Common myeloid progenitor, CD34-positive (primary cell): Measurements from ENCODE around the gene FAM181A.

Experiments
- CTCF ChIA-PET: fragments of 350-600 bp; sonication (Branson Sonifier 250); formaldehyde crosslinking; loops from one replicate; lab custom pipeline; 2021; ENCODE audit warnings: antibody characterized with exemption; lab: Charles Lee
- POLR2A ChIA-PET: fragments of 350-600 bp; sonication (Branson Sonifier 250); formaldehyde crosslinking; loops from one replicate; lab custom pipeline; 2021; ENCODE audit warnings: antibody characterized with exemption; lab: Charles Lee
- DNase-seq, 3 donors: peaks; one replicate each; pipeline versions ENCODE4 v3.0.0 to v3.0.0-alpha.2; 2013
- H3K27ac ChIP-seq, 2 experiments: 1 replicate in 1 of 2; 2 replicates in 1 of 2; pipeline ENCODE4 v1.7.0; 2013; ENCODE audit warnings: inconsistent platforms in 2 of 2, low read length in 2 of 2, mild to moderate bottlenecking in 2 of 2, low read depth in 1 of 2, moderate library complexity in 1 of 2; ENCODE audit not compliant: severe bottlenecking in 2 of 2, insufficient read depth in 1 of 2, poor library complexity in 1 of 2
- H3K27me3 ChIP-seq, 5 experiments: replicated peaks in 2 of 5; 1 replicate in 3 of 5; 2 replicates in 2 of 5; pipeline versions ENCODE4 v1.6.1 to v1.7.0; 2013; ENCODE audit warnings: low read length in 4 of 5, mild to moderate bottlenecking in 2 of 5, moderate library complexity in 2 of 5, inconsistent platforms in 1 of 5; ENCODE audit not compliant: insufficient read depth in 5 of 5, control insufficient read depth in 4 of 5
- H3K36me3 ChIP-seq, 4 experiments: 1 replicate in 2 of 4; 2 replicates in 2 of 4; pipeline versions ENCODE4 v1.6.1 to v1.7.0; 2013; ENCODE audit warnings: low read length in 3 of 4, control low read depth in 1 of 4, mild to moderate bottlenecking in 1 of 4; ENCODE audit not compliant: control insufficient read depth in 4 of 4, insufficient read depth in 4 of 4
- H3K4me1 ChIP-seq, 4 experiments: 1 replicate in 3 of 4; 2 replicates in 1 of 4; pipeline versions ENCODE4 v1.6.1 to v1.7.1; 2013; ENCODE audit warnings: low read length in 3 of 4, mild to moderate bottlenecking in 3 of 4, control low read depth in 1 of 4, inconsistent platforms in 1 of 4, moderate library complexity in 1 of 4; ENCODE audit not compliant: control insufficient read depth in 4 of 4, insufficient read depth in 4 of 4; ENCODE audit errors: control extremely low read depth in 1 of 4
- H3K4me3 ChIP-seq, 7 experiments: 1 replicate in 4 of 7; 2 replicates in 3 of 7; pipeline versions ENCODE4 v1.5.1 to v1.7.0; 2013; ENCODE audit warnings: mild to moderate bottlenecking in 7 of 7, low read length in 6 of 7, moderate library complexity in 6 of 7, inconsistent platforms in 2 of 7, low read depth in 2 of 7, control low read depth in 1 of 7; ENCODE audit not compliant: insufficient read depth in 4 of 7, control insufficient read depth in 1 of 7; ENCODE audit errors: extremely low read depth in 1 of 7
- H3K9me3 ChIP-seq, 5 experiments: 1 replicate in 4 of 5; 2 replicates in 1 of 5; pipeline versions ENCODE4 v1.6.1 to v1.7.1; 2013; ENCODE audit warnings: low read length in 4 of 5, mild to moderate bottlenecking in 2 of 5, inconsistent platforms in 1 of 5, low read depth in 1 of 5, moderate library complexity in 1 of 5; ENCODE audit not compliant: control insufficient read depth in 4 of 5, insufficient read depth in 2 of 5; ENCODE audit errors: control extremely low read depth in 1 of 5
- WGBS: methylation state at CpG from one replicate; pipeline ENCODE4 v1.1.5; 2013; ENCODE audit not compliant: insufficient coverage; 5-methylcytosine and 5-hydroxymethylcytosine counted together

FAM181A gene

DNA sequence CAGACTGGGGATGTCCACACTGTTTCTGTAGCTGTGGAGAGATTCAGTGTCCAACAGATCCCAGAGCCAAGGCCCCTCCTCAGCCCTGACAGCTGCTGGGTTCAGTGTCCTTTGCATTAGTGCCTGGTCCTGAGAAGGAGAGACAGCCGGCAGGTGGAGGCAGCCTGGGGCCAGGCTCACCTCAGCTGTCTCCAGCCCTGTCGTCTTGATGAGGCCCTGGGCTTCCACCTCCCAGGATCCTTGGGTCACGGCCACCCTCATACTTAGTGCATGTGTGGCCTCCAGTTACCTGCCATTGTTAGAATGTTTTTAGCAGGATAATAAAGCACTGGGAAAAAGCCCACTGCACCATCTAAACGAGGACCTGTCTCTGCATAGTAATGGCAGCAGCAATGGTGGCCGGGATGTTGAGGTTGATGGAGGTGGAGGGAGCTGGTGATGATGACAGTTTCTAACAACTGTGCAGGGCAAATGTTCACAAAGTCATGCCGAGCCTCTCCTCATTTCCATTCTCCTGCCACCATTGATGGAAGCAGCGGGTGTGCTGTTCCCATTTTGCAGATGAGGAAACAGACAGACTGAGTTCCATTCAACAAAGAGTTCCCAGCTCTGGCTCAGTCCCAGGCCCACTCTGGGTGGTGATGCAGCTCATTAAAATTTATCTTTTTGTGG lies 31.6 kb downstream of the FAM181A start:
- peaks cover 10 to 85% (median 81%) of the 10 kb centered on the region in 4 experiments for H3K4me1 ChIP-seq
- peak overlapping the region in 1 of 2 experiments; percentile 72 for H3K27ac ChIP-seq

DNA sequence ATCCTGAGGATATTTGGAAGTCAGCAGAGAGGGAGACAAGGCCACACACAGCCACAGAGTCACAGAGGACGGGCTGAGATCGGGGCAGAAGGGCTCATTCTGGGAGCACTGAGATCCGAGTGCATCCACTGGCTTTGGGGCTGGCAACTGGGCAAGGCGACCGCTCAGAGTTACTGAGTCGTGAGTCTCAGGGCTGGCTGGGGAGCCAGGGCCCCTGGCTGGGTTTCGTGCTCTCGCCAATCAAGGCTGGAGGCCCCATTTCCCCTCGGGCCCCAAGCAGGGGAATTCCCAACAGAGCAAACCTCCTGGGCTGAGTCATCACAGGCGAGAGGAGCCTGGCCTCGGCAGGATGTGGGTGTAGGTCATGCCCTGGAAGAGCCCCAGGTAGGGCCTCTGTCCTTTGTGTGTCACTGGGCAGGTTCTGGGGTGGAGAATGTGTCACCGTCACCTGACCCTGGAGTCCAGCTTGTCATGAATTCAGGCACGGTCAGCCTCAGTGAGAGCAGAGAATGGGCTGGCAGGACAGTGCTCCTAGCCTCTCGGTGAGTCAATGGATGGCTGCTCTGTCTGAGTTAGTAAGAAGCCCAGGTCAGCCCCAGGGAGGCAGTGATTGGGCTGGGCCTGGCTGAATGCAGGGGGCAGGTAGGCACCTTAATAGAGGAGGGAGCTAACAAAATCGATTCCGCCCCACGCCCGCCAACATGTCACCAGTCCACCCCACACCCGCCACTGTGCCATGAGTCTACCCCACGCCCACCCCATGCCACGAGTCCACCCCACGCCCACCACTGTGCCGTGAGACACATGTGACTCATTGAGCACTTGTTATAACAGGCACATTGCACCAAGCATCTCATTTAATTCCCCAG lies 32.3 kb downstream of the FAM181A start:
- 41% methylated on average over 20 of the region's 23 CpGs for WGBS
- peak overlapping the region in 1 of 2 experiments; percentile 77 for H3K27ac ChIP-seq
- no peaks in the 10 kb centered on the region for H3K27me3 ChIP-seq
- peak overlapping the region in 2 of 7 experiments; percentile 50 to 56 for H3K4me3 ChIP-seq
- POLR2A ChIA-PET = interaction anchor here (1.0 to 1.6 kb wide), 3 partner anchors 8 to 39 kb away, joined by 3 to 5 read pairs (median 4); no protein-coding TSS in a partner anchor
- peaks cover 10 to 81% (median 74%) of the 10 kb centered on the region in 4 experiments for H3K4me1 ChIP-seq
- no peaks in the 10 kb centered on the region for H3K36me3 ChIP-seq
- CTCF ChIA-PET = interaction anchor here (1.4 to 30.4 kb wide), 5 partner anchors 9 to 16 kb away, joined by 6 to 632 read pairs (median 16); no protein-coding TSS in a partner anchor
- DNase-seq = peak; percentile 91 to 98 (median 98)
- H3K9me3 ChIP-seq = no peaks in the 10 kb centered on the region

More for the DNA sequence above, 31.6 kb downstream of the FAM181A start:
- no peak for DNase-seq
- no peaks in the 10 kb centered on the region for H3K36me3 ChIP-seq
- H3K27me3 ChIP-seq = no peaks in the 10 kb centered on the region
- WGBS = 84% methylated on average over 6 of the region's 7 CpGs
- peak overlapping the region in 2 of 7 experiments; percentile 50 to 56 for H3K4me3 ChIP-seq
- POLR2A ChIA-PET = interaction anchor here (1.0 to 1.6 kb wide), 3 partner anchors 9 to 40 kb away, joined by 3 to 5 read pairs (median 4); no protein-coding TSS in a partner anchor
- CTCF ChIA-PET = interaction anchor here (1.1 to 30.4 kb wide), 4 partner anchors 9 to 64 kb away, joined by 3 to 632 read pairs (median 19); no protein-coding TSS in a partner anchor
- no peaks in the 10 kb centered on the region for H3K9me3 ChIP-seq

DNA sequence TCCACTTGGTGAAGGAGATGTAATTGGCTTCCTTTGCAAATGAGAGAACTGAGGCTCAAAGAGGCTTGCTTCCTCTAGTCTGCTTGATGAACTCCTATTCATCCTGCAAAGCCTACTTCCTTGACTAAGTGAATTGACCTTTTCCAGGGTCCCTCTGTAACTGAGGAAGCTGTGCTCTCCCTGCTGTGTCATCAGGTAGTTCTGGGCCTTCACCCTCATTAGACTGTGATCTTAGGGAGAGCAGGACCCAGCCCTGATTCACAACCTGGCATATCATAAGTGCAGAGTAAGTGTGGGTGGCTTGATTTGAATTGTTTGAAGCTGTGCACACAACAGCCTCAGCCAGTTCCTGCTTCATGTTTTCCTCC lies 32.9 kb downstream of the FAM181A start:
- Histone ChIP-seq H3K27ac (peak overlapping the region in 1 of 2 experiments; percentile 77), H3K4me1 (peaks cover 10 to 74% (median 69%) of the 10 kb centered on the region in 4 experiments), H3K4me3 (no peak overlapping the region), H3K27me3 (no peaks in the 10 kb centered on the region), H3K9me3 (no peaks in the 10 kb centered on the region), H3K36me3 (no peaks in the 10 kb centered on the region)
- POLR2A ChIA-PET = interaction anchor here (1.6 kb wide), 1 partner anchor 38 kb away, joined by 3 read pairs; no protein-coding TSS in a partner anchor
- CTCF ChIA-PET = interaction anchor here (0.9 to 30.4 kb wide), 7 partner anchors 8 to 183 kb away, joined by 3 to 632 read pairs (median 15); no protein-coding TSS in a partner anchor
- DNase-seq = peak in 2 of 3 donors; percentile 22 to 38

DNA sequence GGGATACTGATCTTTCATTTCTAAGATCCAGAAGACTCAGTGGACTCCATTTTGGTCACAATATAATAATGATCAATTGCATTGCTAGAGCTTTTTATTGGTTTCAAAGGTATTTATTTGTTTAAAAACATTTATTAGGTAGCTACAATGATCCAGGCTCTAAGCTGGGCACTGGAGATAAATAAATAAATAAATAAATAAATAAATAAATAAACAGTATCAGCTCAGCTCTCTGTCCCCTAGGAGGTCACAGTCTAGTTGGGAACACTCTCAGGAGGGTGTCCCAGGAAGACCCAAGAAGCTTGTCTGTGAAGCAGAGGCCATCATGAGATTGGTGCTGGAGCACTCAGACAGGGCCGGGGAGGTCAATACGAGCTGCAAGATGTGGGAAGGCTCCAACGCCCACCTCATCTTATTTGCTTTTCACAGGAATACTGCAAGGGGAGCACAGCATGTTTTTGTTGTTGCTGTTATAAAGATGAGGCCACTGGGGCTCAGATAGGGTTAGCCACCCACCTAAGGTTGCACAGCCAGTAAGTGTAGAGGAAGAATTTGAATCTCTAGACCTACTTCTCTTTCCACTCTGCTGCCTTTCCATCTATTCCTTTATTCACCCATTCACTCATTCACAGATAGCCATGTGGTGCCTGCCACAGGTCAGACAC lies 33.8 kb downstream of the FAM181A start:
- no peak for DNase-seq
- POLR2A ChIA-PET = interaction anchor here (1.8 kb wide), 1 partner anchor 8 kb away, joined by 4 read pairs; no protein-coding TSS in a partner anchor
- Histone ChIP-seq H3K27ac (no peak overlapping the region), H3K4me1 (peaks cover 10 to 66% (median 61%) of the 10 kb centered on the region in 4 experiments), H3K27me3 (no peaks in the 10 kb centered on the region), H3K4me3 (no peak overlapping the region), H3K36me3 (no peaks in the 10 kb centered on the region), H3K9me3 (no peaks in the 10 kb centered on the region)
- WGBS = no CpG with 5 or more reads among the region's 3 CpGs
- CTCF ChIA-PET = interaction anchor here (0.9 to 30.4 kb wide), 7 partner anchors 7 to 182 kb away, joined by 3 to 632 read pairs (median 15); no protein-coding TSS in a partner anchor

DNA sequence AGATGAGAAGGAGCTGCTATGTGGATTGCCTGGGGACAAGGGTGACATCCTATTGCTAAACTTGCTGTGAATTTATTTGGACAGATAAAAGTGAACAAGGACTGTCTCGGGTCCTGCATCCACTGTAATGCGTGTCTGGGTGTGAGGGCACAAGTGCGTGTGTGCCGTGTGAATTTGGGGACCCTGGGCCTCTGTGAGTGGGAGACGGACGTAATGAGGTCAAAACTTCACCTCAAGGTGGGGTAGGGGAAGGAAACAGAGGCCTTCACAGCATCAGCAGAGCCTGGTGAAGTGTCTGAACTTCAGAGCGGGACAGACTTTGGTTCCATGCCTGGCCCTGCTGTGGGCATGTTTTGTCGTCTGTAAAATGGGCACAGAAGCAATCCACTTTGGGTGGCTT lies 34.5 kb downstream of the FAM181A start:
- DNase-seq = no peak
- Histone ChIP-seq H3K36me3 (no peaks in the 10 kb centered on the region), H3K4me1 (peaks cover 7 to 59% (median 54%) of the 10 kb centered on the region in 4 experiments), H3K9me3 (no peaks in the 10 kb centered on the region), H3K27me3 (no peaks in the 10 kb centered on the region), H3K27ac (no peak overlapping the region), H3K4me3 (no peak overlapping the region)
- ChIA-PET CTCF (interaction anchor here (1.4 to 30.4 kb wide), 4 partner anchors 10 to 181 kb away, joined by 4 to 632 read pairs (median 16); no protein-coding TSS in a partner anchor), POLR2A (interaction anchor here (1.8 kb wide), 1 partner anchor 9 kb away, joined by 4 read pairs; no protein-coding TSS in a partner anchor)
- 97% methylated on average over 8 of the region's 8 CpGs for WGBS
